Esophagus muscularis mucosa (tissue), 4 donors: ENCODE measurements around the gene LCORL.

Experiments
- EP300 ChIP-seq: sonication (generic); formaldehyde crosslinking; IDR thresholded peaks from one replicate; pipeline ENCODE4 v1.6.1; 2017; ENCODE audit warnings: antibody characterized with exemption
- POLR2A ChIP-seq: fragments of 450-650 bp; IDR thresholded peaks from one replicate; pipeline ENCODE4 v1.6.1; 2017; ENCODE audit warnings: antibody characterized with exemption, moderate library complexity, mild to moderate bottlenecking, low read depth
- POLR2AphosphoS5 ChIP-seq, 2 donors: sonication (generic); formaldehyde crosslinking; IDR thresholded peaks; one replicate each; pipeline ENCODE4 v1.6.1; 2017; ENCODE audit warnings: antibody characterized with exemption in 2 of 2
- TF ChIP-seq, protein P1 (sequence below), 3 experiments: fragments of 200-600 bp in 2 of 3; fragments of 450-650 bp in 1 of 3; sonication (generic) in 2 of 3; IDR thresholded peaks; one replicate each; pipeline ENCODE4 v1.5.1; 2017 to 2019; ENCODE audit warnings: antibody characterized with exemption in 3 of 3, mild to moderate bottlenecking in 2 of 3, moderate library complexity in 1 of 3

DNA sequence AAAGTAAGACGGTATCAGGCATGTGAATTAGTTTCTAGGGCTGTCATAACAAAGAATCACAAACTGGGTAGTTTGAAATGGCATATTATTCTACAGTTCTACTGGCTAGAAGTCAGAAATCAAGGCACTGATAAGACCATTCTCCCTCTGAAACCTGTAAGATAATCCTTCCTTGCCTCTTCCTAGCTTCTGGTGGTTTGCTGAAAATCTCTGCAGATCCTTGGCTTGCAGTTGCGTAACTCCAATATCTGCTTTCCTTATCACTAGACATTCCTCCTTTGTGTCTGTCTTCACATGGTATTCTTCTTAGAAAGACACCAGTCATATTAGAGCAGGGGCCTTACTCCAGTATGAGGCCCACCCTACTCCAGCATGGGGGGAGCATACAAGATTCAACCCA is 19.6 kb upstream of the LCORL start:
- TF ChIP-seq, protein P1, sequence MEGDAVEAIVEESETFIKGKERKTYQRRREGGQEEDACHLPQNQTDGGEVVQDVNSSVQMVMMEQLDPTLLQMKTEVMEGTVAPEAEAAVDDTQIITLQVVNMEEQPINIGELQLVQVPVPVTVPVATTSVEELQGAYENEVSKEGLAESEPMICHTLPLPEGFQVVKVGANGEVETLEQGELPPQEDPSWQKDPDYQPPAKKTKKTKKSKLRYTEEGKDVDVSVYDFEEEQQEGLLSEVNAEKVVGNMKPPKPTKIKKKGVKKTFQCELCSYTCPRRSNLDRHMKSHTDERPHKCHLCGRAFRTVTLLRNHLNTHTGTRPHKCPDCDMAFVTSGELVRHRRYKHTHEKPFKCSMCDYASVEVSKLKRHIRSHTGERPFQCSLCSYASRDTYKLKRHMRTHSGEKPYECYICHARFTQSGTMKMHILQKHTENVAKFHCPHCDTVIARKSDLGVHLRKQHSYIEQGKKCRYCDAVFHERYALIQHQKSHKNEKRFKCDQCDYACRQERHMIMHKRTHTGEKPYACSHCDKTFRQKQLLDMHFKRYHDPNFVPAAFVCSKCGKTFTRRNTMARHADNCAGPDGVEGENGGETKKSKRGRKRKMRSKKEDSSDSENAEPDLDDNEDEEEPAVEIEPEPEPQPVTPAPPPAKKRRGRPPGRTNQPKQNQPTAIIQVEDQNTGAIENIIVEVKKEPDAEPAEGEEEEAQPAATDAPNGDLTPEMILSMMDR (IDR thresholded peaks at IDR 0.05): no peak
- TF ChIP-seq POLR2A: no peak
- TF ChIP-seq POLR2AphosphoS5 (IDR thresholded peaks at IDR 0.05): no peak
- TF ChIP-seq EP300: no peak
